Measurements from ENCODE around the gene DLG2.
A peak's percentile ranks its signal among the peaks of the same experiment; 100 is the strongest.
"Not testable (repeated sequence)": the region's sequence is repeated elsewhere in the genome, so short reads cannot be mapped to it uniquely, and the experiment has no call there.

Gene DLG2

GRCh38 chr11:83629775-83630174, 1997.4 kb downstream of the DLG2 start:
- DNase-seq (ENCODE audit: low spot score) = no peak

- DNase-seq (ENCODE audit: low spot score) = no peak
Observed at GRCh38 chr11:83628622-83629355, 1998.4 kb downstream of the DLG2 start.

GRCh38 chr11:83625336-83625735, 2001.8 kb downstream of the DLG2 start:
- no peak for DNase-seq (ENCODE audit: low spot score)

- no peak for DNase-seq (ENCODE audit: low spot score)
Observed at GRCh38 chr11:83617671-83618070, 2009.5 kb downstream of the DLG2 start.

GRCh38 chr11:83613767-83614121, 2013.4 kb downstream of the DLG2 start:
- DNase-seq (ENCODE audit: low spot score) = no peak

GRCh38 chr11:83612891-83613766, 2014.0 kb downstream of the DLG2 start:
- DNase-seq (ENCODE audit: low spot score) = no peak

GRCh38 chr11:83611600-83611999, 2015.5 kb downstream of the DLG2 start:
- no peak for DNase-seq (ENCODE audit: low spot score)

- no peak for DNase-seq (ENCODE audit: low spot score)
Observed at GRCh38 chr11:83611031-83611430, 2016.1 kb downstream of the DLG2 start.

- DNase-seq (ENCODE audit: low spot score) = no peak
Observed at GRCh38 chr11:83609191-83609590, 2018.0 kb downstream of the DLG2 start.

GRCh38 chr11:83608571-83608970, 2018.6 kb downstream of the DLG2 start:
- DNase-seq (ENCODE audit: low spot score) = no peak

GRCh38 chr11:83601914-83602527, 2025.1 kb downstream of the DLG2 start:
- DNase-seq (ENCODE audit: low spot score) = no peak

- DNase-seq (ENCODE audit: low spot score) = no peak
Observed at GRCh38 chr11:83601201-83601913, 2025.8 kb downstream of the DLG2 start.

- no peak for DNase-seq (ENCODE audit: low spot score)
Observed at GRCh38 chr11:83600661-83601060, 2026.5 kb downstream of the DLG2 start.

GRCh38 chr11:83599066-83599465, 2028.1 kb downstream of the DLG2 start:
- DNase-seq (ENCODE audit: low spot score) = no peak

- DNase-seq (ENCODE audit: low spot score) = not testable (repeated sequence)
Observed at GRCh38 chr11:83587797-83588196, 2039.3 kb downstream of the DLG2 start.

GRCh38 chr11:83583757-83584366, 2043.3 kb downstream of the DLG2 start:
- DNase-seq (ENCODE audit: low spot score) = peak; percentile 44

GRCh38 chr11:83574519-83574918, 2052.6 kb downstream of the DLG2 start:
- peak; percentile 26 for DNase-seq (ENCODE audit: low spot score)

- DNase-seq (ENCODE audit: low spot score) = peak; percentile 16
Observed at GRCh38 chr11:83572581-83573496, 2054.3 kb downstream of the DLG2 start.

GRCh38 chr11:83571302-83571701, 2055.8 kb downstream of the DLG2 start:
- DNase-seq (ENCODE audit: low spot score) = no peak

- DNase-seq (ENCODE audit: low spot score) = no peak
Observed at GRCh38 chr11:83569134-83569805, 2057.9 kb downstream of the DLG2 start.
